ENCODE results near the gene BTG4. TPM values are rescaled to one million over a fixed set of nuclear protein-coding genes. Genes with fewer than 3 reads are reported as not detected.

Gene BTG4
- total and polyA plus RNA-seq, 2 experiments from 2014 or later = not detected

DNA sequence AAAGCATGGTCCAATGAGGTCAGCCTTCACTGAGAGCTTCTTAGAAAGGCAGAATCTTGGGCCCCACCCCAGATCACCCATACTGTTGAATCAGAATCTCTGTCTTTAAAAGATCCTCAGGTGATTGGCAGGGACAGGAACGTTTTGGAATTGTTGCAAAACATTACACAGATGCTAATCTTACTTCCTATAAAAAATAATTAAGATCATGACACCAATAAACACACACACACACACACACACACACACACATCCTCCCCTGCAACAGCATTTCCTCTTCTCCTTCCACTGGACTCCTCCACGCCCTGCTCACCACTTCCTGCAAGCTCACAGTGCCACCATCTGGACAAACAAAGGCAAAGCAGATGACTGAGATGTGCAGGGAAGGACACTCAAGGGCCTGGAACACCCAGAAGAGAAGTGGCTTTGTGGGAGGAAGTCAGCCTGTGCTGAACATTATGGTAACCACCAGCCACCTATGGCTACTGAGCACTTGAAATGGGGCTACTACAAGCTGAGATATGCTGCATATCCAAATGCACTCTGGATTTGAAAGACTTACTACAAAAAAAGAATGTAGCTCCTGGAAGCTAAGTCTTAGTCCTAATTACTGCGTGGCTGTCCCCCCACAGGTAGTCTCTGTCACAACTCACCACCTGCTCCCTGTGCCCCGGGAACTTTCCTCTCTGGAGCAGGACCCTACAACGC, 65.6 kb downstream of the BTG4 start:
- TF ChIP-seq EZH2phosphoT487 (IDR thresholded peaks at IDR 0.05; ENCODE audit: low read depth, severe bottlenecking, unreplicated experiment) (no peak), CTCF (IDR thresholded peaks at IDR 0.05; ENCODE audit: poor library complexity) (peak; percentile 93)
- Histone ChIP-seq H3K27me3 (no peaks in the 10 kb centered on the region), H3K4me1 (ENCODE audit: insufficient read depth) (no peaks in the 10 kb centered on the region), H3K79me2 (no peaks in the 10 kb centered on the region), H3K4me2 (no peak overlapping the region), H3K9me2 (replicated peaks; ENCODE audit: insufficient read depth) (no peaks in the 10 kb centered on the region), H2AFZ (no peak overlapping the region), H4K20me1 (ENCODE audit: insufficient read depth, poor library complexity, severe bottlenecking) (no peaks in the 10 kb centered on the region), H3K9me3 (ENCODE audit: low read depth) (no peaks in the 10 kb centered on the region), H3K27ac (no peak overlapping the region), H3K36me3 (replicated peaks; ENCODE audit: insufficient read depth, low read depth) (no peaks in the 10 kb centered on the region), H3K4me3 (no peak overlapping the region)
- DNase-seq (ENCODE audit: low spot score) = peak; percentile 90
- 39% methylated on average over 5 of the region's 5 CpGs for WGBS (ENCODE audit: low lambda C conversion rate, missing lambda C conversion rate)

- no peak overlapping the region for H3K4me3 ChIP-seq
- H3K79me2 ChIP-seq = no peaks in the 10 kb centered on the region
- no peak overlapping the region for H3K27ac ChIP-seq
- no peak for DNase-seq (ENCODE audit: low spot score)
- TF ChIP-seq CTCF (IDR thresholded peaks at IDR 0.05; ENCODE audit: poor library complexity) = no peak
- TF ChIP-seq EZH2phosphoT487 (IDR thresholded peaks at IDR 0.05; ENCODE audit: low read depth, severe bottlenecking, unreplicated experiment) = no peak
- TF ChIP-seq EZH2 (IDR thresholded peaks at IDR 0.05; ENCODE audit: borderline replicate concordance) = no peak
- no peak overlapping the region for H3K4me2 ChIP-seq
- no peaks in the 10 kb centered on the region for H4K20me1 ChIP-seq (ENCODE audit: insufficient read depth, poor library complexity, severe bottlenecking)
- H3K4me1 ChIP-seq (ENCODE audit: insufficient read depth) = no peaks in the 10 kb centered on the region
- 86% methylated on average over 2 of the region's 2 CpGs for WGBS (ENCODE audit: low lambda C conversion rate, missing lambda C conversion rate)
- no peaks in the 10 kb centered on the region for H3K36me3 ChIP-seq (replicated peaks; ENCODE audit: insufficient read depth, low read depth)
- no peaks in the 10 kb centered on the region for H3K9me2 ChIP-seq (replicated peaks; ENCODE audit: insufficient read depth)
- no peaks in the 10 kb centered on the region for H3K9me3 ChIP-seq (ENCODE audit: low read depth)
- no peaks in the 10 kb centered on the region for H3K27me3 ChIP-seq
- H2AFZ ChIP-seq = no peak overlapping the region
These were observed 66.6 kb downstream of the BTG4 start for GRCh38 chr11:111445586-111445985.

MicroRNAs encoded within 50 kb of the gene (microRNA counts, 767-probe panel; counts per million panel counts)
- not detected for microRNA hsa-miR-34b-3p
- not detected for microRNA hsa-miR-34c-3p
- microRNA hsa-miR-34c-5p = not detected

Small RNA genes lying within 50 kb of the gene (microRNA-seq; reads per million reads assigned to microRNA genes)
- 6.7 reads per million, percentile 16 among the genes with 10 or more reads in this experiment for gene MIR34B
- 96.6 reads per million, percentile 61 among the genes with 10 or more reads in this experiment for gene MIR34C

Small RNA genes lying within 50 kb of the gene (small RNA-seq; reads per million reads assigned to genes)
- 0.31 reads per million, percentile 8 among the genes with 10 or more reads in this experiment for gene MIR34B
- 6.7 reads per million, percentile 94 among the genes with 10 or more reads in this experiment for gene MIR34C

Other genes starting within 250 kb of the BTG4 start
- 2.5 and 3.6 TPM in 2 replicates for gene POU2AF3, start 213.8 kb downstream of the BTG4 start, total RNA-seq
- 3.0 and 9.9 TPM in 2 replicates for gene POU2AF3, start 213.8 kb downstream of the BTG4 start, polyA plus RNA-seq
- 0.08 and 0.23 TPM in 2 replicates for gene POU2AF1, start 133.1 kb downstream of the BTG4 start, total RNA-seq
- gene POU2AF1, start 133.1 kb downstream of the BTG4 start, polyA plus RNA-seq = 0.06 TPM in 1 of 2 replicates, not detected in the other
- not detected in 2 replicates for gene HOATZ, start 2.4 kb upstream of the BTG4 start, total RNA-seq
- gene HOATZ, start 2.4 kb upstream of the BTG4 start, polyA plus RNA-seq = not detected in 2 replicates
- gene LAYN, start 28.3 kb upstream of the BTG4 start, total RNA-seq = 7.6 and 12.6 TPM in 2 replicates
- 7.5 and 7.7 TPM in 2 replicates for gene LAYN, start 28.3 kb upstream of the BTG4 start, polyA plus RNA-seq
- 20.5 and 22.2 TPM in 2 replicates for gene SIK2, start 90.1 kb upstream of the BTG4 start, total RNA-seq
- gene SIK2, start 90.1 kb upstream of the BTG4 start, polyA plus RNA-seq = 3.1 and 3.2 TPM in 2 replicates